MM.1S (cell line): ENCODE results near the gene KCND2.

Experiments
- DNase-seq: peaks from one replicate; pipeline ENCODE4 v3.0.0-alpha.2; 2015
- H2AFZ ChIP-seq: fragments of 300-600 bp; sonication (generic); 2 replicates; pipeline ENCODE4 v1.6.0; 2016; ENCODE audit warnings: antibody characterized with exemption, low read length
- H3F3A ChIP-seq: fragments of 300-600 bp; sonication (generic); 2 replicates; pipeline ENCODE4 v1.6.1; 2016; ENCODE audit warnings: mild to moderate bottlenecking, antibody characterized with exemption, low read length, moderate library complexity, mixed read lengths; ENCODE audit not compliant: insufficient read depth
- H3K27ac ChIP-seq: fragments of 300-600 bp; sonication (generic); 2 replicates; pipeline ENCODE4 v1.5.1; 2016; ENCODE audit warnings: mild to moderate bottlenecking, low read length
- H3K27me3 ChIP-seq: fragments of 300-600 bp; sonication (generic); replicated peaks from 2 replicates; pipeline ENCODE4 v1.6.0; 2016; ENCODE audit warnings: low read length; ENCODE audit not compliant: insufficient read depth
- H3K36me3 ChIP-seq: fragments of 300-600 bp; sonication (generic); replicated peaks from 2 replicates; pipeline ENCODE4 v1.6.1; 2016; ENCODE audit warnings: mild to moderate bottlenecking, low read length, mixed read lengths; ENCODE audit not compliant: insufficient read depth
- H3K4me1 ChIP-seq: fragments of 300-600 bp; sonication (generic); 2 replicates; pipeline ENCODE4 v1.6.1; 2016; ENCODE audit warnings: low read length, mixed read lengths
- H3K4me2 ChIP-seq: fragments of 300-600 bp; sonication (generic); 2 replicates; pipeline ENCODE4 v1.6.0; 2016; ENCODE audit warnings: low read depth, low read length
- H3K4me3 ChIP-seq: fragments of 300-600 bp; sonication (generic); 2 replicates; pipeline ENCODE4 v1.5.1; 2016; ENCODE audit warnings: low read length, mixed read lengths
- H3K79me2 ChIP-seq: fragments of 300-600 bp; sonication (generic); 2 replicates; pipeline ENCODE4 v1.6.1; 2016; ENCODE audit warnings: mixed run types, low read length, mixed read lengths
- H3K9ac ChIP-seq: fragments of 300-600 bp; sonication (generic); 2 replicates; pipeline ENCODE4 v1.6.1; 2016; ENCODE audit warnings: low read length, mixed read lengths
- H3K9me2 ChIP-seq: fragments of 300-600 bp; sonication (generic); replicated peaks from 2 replicates; pipeline ENCODE4 v1.6.1; 2016; ENCODE audit warnings: mild to moderate bottlenecking, low read length, mixed read lengths; ENCODE audit not compliant: insufficient read depth
- H3K9me3 ChIP-seq: fragments of 300-600 bp; sonication (generic); replicated peaks from 2 replicates; pipeline ENCODE4 v1.6.1; 2016; ENCODE audit warnings: mild to moderate bottlenecking, low read length, mixed read lengths; ENCODE audit not compliant: insufficient read depth
- H4K20me1 ChIP-seq: fragments of 300-600 bp; sonication (generic); 2 replicates; pipeline ENCODE4 v1.6.1; 2016; ENCODE audit warnings: mild to moderate bottlenecking, low read length, moderate library complexity, mixed read lengths; ENCODE audit not compliant: insufficient read depth
- EZH2 ChIP-seq: fragments of 300-600 bp; sonication (generic); optimal IDR thresholded peaks from 2 replicates; pipeline ENCODE3; 2017; ENCODE audit warnings: low read depth, mild to moderate bottlenecking, antibody characterized with exemption, low read length, mixed read lengths
- EZH2phosphoT487 ChIP-seq: fragments of 300-600 bp; sonication (generic); IDR thresholded peaks from 2 replicates; pipeline ENCODE4 v1.6.1; 2018; ENCODE audit warnings: antibody characterized with exemption, low read length
- TF ChIP-seq, protein P1 (sequence below): fragments of 300-600 bp; sonication (generic); IDR thresholded peaks from 2 replicates; pipeline ENCODE4 v1.5.1; 2016; ENCODE audit warnings: antibody characterized with exemption, low read length, mixed read lengths

Gene KCND2

DNA sequence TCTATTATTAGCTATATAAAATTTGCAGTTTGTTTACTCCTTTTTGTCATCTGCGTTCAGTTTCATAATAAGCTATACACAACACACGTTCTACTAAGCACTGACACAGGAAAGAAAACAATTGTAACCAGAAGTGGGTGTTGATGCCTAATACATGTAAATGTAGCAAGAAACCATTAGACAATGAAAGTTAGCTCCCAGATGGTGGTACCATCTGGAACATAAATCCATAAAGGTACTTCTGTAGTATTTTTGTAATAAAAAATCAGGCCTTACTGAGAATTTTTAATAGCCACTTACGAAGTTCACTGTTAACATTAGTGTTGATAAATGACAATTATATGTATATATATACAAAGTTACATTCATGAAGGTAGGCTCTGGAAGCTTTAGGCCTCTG, 194.7 kb downstream of the KCND2 start:
- Histone ChIP-seq H3F3A (no peaks in the 10 kb centered on the region), H4K20me1 (no peaks in the 10 kb centered on the region), H3K79me2 (no peaks in the 10 kb centered on the region), H3K4me2 (no peak overlapping the region), H3K4me1 (no peaks in the 10 kb centered on the region), H3K27me3 (no peaks in the 10 kb centered on the region), H3K9ac (no peak overlapping the region), H3K9me3 (no peaks in the 10 kb centered on the region), H2AFZ (no peak overlapping the region), H3K27ac (no peak overlapping the region), H3K36me3 (no peaks in the 10 kb centered on the region), H3K4me3 (no peak overlapping the region), H3K9me2 (no peaks in the 10 kb centered on the region)
- TF ChIP-seq EZH2 = no peak
- TF ChIP-seq EZH2phosphoT487 = no peak
- TF ChIP-seq, protein P1, sequence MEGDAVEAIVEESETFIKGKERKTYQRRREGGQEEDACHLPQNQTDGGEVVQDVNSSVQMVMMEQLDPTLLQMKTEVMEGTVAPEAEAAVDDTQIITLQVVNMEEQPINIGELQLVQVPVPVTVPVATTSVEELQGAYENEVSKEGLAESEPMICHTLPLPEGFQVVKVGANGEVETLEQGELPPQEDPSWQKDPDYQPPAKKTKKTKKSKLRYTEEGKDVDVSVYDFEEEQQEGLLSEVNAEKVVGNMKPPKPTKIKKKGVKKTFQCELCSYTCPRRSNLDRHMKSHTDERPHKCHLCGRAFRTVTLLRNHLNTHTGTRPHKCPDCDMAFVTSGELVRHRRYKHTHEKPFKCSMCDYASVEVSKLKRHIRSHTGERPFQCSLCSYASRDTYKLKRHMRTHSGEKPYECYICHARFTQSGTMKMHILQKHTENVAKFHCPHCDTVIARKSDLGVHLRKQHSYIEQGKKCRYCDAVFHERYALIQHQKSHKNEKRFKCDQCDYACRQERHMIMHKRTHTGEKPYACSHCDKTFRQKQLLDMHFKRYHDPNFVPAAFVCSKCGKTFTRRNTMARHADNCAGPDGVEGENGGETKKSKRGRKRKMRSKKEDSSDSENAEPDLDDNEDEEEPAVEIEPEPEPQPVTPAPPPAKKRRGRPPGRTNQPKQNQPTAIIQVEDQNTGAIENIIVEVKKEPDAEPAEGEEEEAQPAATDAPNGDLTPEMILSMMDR = no peak
- DNase-seq = no peak

DNA sequence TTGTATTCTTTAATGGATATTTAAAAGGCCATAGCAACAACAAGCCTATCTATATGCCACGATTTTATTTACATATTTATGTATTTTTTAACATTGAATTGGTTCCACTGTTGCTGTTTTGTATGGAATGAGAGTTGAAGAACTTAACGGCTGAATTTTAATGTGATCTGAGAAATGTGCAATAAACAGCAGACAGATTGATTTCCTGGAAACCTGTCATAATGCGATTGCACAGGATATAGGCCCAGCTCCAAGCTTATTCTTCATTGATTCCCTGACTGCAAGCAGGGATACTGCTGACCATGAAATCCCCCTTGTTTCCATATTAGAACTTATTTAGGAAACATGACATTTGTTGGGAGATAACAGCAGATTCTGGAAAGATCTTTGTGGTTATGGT, 195.6 kb downstream of the KCND2 start:
- Histone ChIP-seq H3K4me2 (no peak overlapping the region), H3K9ac (no peak overlapping the region), H2AFZ (no peak overlapping the region), H3K36me3 (no peaks in the 10 kb centered on the region), H3K4me3 (no peak overlapping the region), H3K9me3 (no peaks in the 10 kb centered on the region), H3K9me2 (no peaks in the 10 kb centered on the region), H3F3A (no peaks in the 10 kb centered on the region), H3K79me2 (no peaks in the 10 kb centered on the region), H3K27ac (no peak overlapping the region), H3K27me3 (no peaks in the 10 kb centered on the region), H4K20me1 (no peaks in the 10 kb centered on the region), H3K4me1 (no peaks in the 10 kb centered on the region)
- DNase-seq = no peak
- TF ChIP-seq, protein P1 = no peak
- TF ChIP-seq EZH2phosphoT487 (no peak), EZH2 (no peak)

DNA sequence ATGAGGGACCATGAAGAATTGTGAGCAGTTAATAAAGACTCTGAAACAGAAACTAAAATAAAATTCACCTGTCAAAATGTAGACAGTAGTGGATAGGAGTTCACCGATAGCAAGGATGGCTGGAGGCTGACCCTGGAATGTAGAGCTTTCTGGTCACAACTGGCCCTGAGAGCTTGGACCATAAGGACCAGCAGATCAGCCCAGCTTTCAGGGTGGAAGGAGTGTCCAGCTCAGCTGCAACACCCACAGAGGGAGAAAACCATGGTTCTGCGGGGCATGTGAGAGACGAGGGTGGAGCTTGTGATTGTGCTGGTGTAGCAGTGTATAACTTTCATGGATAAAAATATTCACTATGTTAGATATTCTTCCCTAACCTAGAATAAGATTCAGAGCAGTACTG, 199.9 kb downstream of the KCND2 start:
- H3K9me3 ChIP-seq = no peaks in the 10 kb centered on the region
- H3K4me1 ChIP-seq = no peaks in the 10 kb centered on the region
- H3K36me3 ChIP-seq = no peaks in the 10 kb centered on the region
- H3K9me2 ChIP-seq = no peaks in the 10 kb centered on the region
- no peaks in the 10 kb centered on the region for H3K27me3 ChIP-seq
- H2AFZ ChIP-seq = no peak overlapping the region
- H3F3A ChIP-seq = no peaks in the 10 kb centered on the region
- no peak for DNase-seq
- no peaks in the 10 kb centered on the region for H4K20me1 ChIP-seq
- H3K9ac ChIP-seq = no peak overlapping the region
- H3K27ac ChIP-seq = no peak overlapping the region
- TF ChIP-seq EZH2phosphoT487 = no peak
- TF ChIP-seq, protein P1 = no peak
- TF ChIP-seq EZH2 = no peak
- no peaks in the 10 kb centered on the region for H3K79me2 ChIP-seq
- H3K4me2 ChIP-seq = no peak overlapping the region
- no peak overlapping the region for H3K4me3 ChIP-seq
